HCT116 (cell line): ENCODE results near the gene ADIG. TPM values are rescaled to one million over a fixed set of nuclear protein-coding genes. Genes with fewer than 3 reads are reported as not detected.

Source experiments
- ATAC-seq: fragments of 200-7000 bp; cut with Tn5 transposase; 2 replicates; pipeline ENCODE4 v1.9.1; 2020; ENCODE audit warnings: mild to moderate bottlenecking, moderate library complexity
- BruUV-seq: library from RNA; stranded (reverse); fragments of 400-500 nt; replicated peaks from 2 replicates; lab custom pipeline; 2021; lab: Mats Ljungman, UMichigan
- CTCF ChIA-PET: fragments of 300-600 bp; sonication (Branson Sonifier 250); formaldehyde crosslinking; loops from one replicate; lab custom pipeline; 2021; ENCODE audit warnings: antibody characterized with exemption; lab: Charles Lee
- POLR2A ChIA-PET: fragments of 300-600, 350-600 bp; sonication (Branson Sonifier 250); formaldehyde crosslinking; loops from one replicate; lab custom pipeline; 2021; ENCODE audit warnings: antibody characterized with exemption; lab: Charles Lee
- RAD21 ChIA-PET, 2 experiments: fragments of 300-600 bp; sonication (Branson Sonifier 250); formaldehyde crosslinking; loops; one replicate each; lab custom pipeline; 2023; ENCODE audit warnings: low total read pairs in 2 of 2; ENCODE audit not compliant: uncharacterized antibody in 2 of 2, unreplicated experiment in 2 of 2, low non-redundant PET in 1 of 2; lab: Charles Lee
- DNase-seq: peaks from one replicate; pipeline ENCODE4 v3.0.0-alpha.2; 2010; ENCODE audit warnings: low read depth, low spot score
- H2AFZ ChIP-seq: fragments of 200-600 bp; shearing (Covaris generic), sonication (generic); 2 replicates; pipeline ENCODE4 v1.6.1; 2017; ENCODE audit warnings: low read depth, mixed run types, mixed read lengths, antibody characterized with exemption, low read length; ENCODE audit not compliant: poor library complexity, severe bottlenecking
- H3K27ac ChIP-seq: 2 replicates; pipeline ENCODE4 v1.5.1; 2012; ENCODE audit warnings: low read depth, low read length
- H3K27me3 ChIP-seq: fragments of 200-600 bp; sonication (generic); 2 replicates; pipeline ENCODE4 v1.6.1; 2016; ENCODE audit warnings: mixed run types, low read length, mixed read lengths; ENCODE audit not compliant: insufficient read depth
- H3K36me3 ChIP-seq, 2 experiments: fragments of 200-500 bp in 1 of 2; fragments of 200-600 bp in 1 of 2; sonication (Bioruptor generic) in 1 of 2; sonication (generic) in 1 of 2; 2 replicates each; pipeline versions ENCODE4 v1.5.1 to v1.6.1; 2014 to 2016; ENCODE audit warnings: low read length in 2 of 2, inconsistent platforms in 1 of 2, mixed read lengths in 1 of 2, mixed run types in 1 of 2; ENCODE audit not compliant: insufficient read depth in 2 of 2, control insufficient read depth in 1 of 2
- H3K4me1 ChIP-seq, 2 experiments: fragments of 200-600 bp in 1 of 2; sonication (generic) in 1 of 2; 2 replicates each; pipeline versions ENCODE4 v1.5.1 to v1.6.1; 2012 to 2017; ENCODE audit warnings: low read length in 2 of 2, inconsistent platforms in 1 of 2, mild to moderate bottlenecking in 1 of 2, mixed read lengths in 1 of 2, mixed run types in 1 of 2, moderate library complexity in 1 of 2; ENCODE audit not compliant: insufficient read depth in 2 of 2, control insufficient read depth in 1 of 2
- H3K4me2 ChIP-seq: fragments of 200-600 bp; sonication (generic); 2 replicates; pipeline ENCODE4 v1.6.1; 2017; ENCODE audit warnings: mixed run types, low read length, mixed read lengths
- H3K4me3 ChIP-seq, 2 experiments: fragments of 200-600 bp in 1 of 2; sonication (generic) in 1 of 2; replicated peaks in 1 of 2; 2 replicates each; pipeline ENCODE4 v1.5.1; 2011 to 2016; ENCODE audit warnings: low read length in 2 of 2, control low read depth in 1 of 2, low read depth in 1 of 2, mild to moderate bottlenecking in 1 of 2, mixed read lengths in 1 of 2, mixed run types in 1 of 2
- H3K79me2 ChIP-seq: fragments of 200-600 bp; sonication (generic); 2 replicates; pipeline ENCODE4 v1.6.1; 2017; ENCODE audit warnings: mild to moderate bottlenecking, mixed run types, low read length, moderate library complexity, mixed read lengths; ENCODE audit not compliant: insufficient read depth
- H3K9ac ChIP-seq: fragments of 200-600 bp; sonication (generic); 2 replicates; pipeline ENCODE4 v1.6.1; 2016; ENCODE audit warnings: low read length, mixed read lengths
- H3K9me2 ChIP-seq: fragments of 200-600 bp; sonication (generic), shearing (Covaris generic); 2 replicates; pipeline ENCODE4 v1.6.1; 2017; ENCODE audit warnings: mixed run types, mild to moderate bottlenecking, moderate library complexity; ENCODE audit not compliant: insufficient read depth
- H3K9me3 ChIP-seq, 2 experiments: fragments of 200-500 bp in 1 of 2; fragments of 200-600 bp in 1 of 2; sonication (Bioruptor generic) in 1 of 2; sonication (generic) in 1 of 2; 2 replicates each; pipeline ENCODE4 v1.6.1; 2014 to 2017; ENCODE audit warnings: low read length in 2 of 2, mixed read lengths in 2 of 2, inconsistent platforms in 1 of 2, low read depth in 1 of 2, mild to moderate bottlenecking in 1 of 2, mixed run types in 1 of 2, moderate library complexity in 1 of 2; ENCODE audit not compliant: control insufficient read depth in 1 of 2, insufficient read depth in 1 of 2
- H4K20me1 ChIP-seq: fragments of 200-600 bp; sonication (generic), shearing (Covaris generic); 2 replicates; pipeline ENCODE4 v1.6.1; 2017; ENCODE audit warnings: mixed run types, mild to moderate bottlenecking, moderate library complexity; ENCODE audit not compliant: insufficient read depth
- CBX3 ChIP-seq: IDR thresholded peaks from 2 replicates; pipeline ENCODE4 v1.6.1; 2012; ENCODE audit warnings: low read depth
- EGR1 ChIP-seq: IDR thresholded peaks from 2 replicates; pipeline ENCODE4 v1.6.1; 2012; ENCODE audit warnings: low read depth
- JUND ChIP-seq: IDR thresholded peaks from 2 replicates; pipeline ENCODE4 v1.6.1; 2012
- RAD21 ChIP-seq: IDR thresholded peaks from 2 replicates; pipeline ENCODE4 v1.6.1; 2012; ENCODE audit warnings: low read depth, mild to moderate bottlenecking
- YY1 ChIP-seq: IDR thresholded peaks from 2 replicates; pipeline ENCODE4 v1.6.1; 2011; ENCODE audit warnings: low read length, low read depth, moderate library complexity, mild to moderate bottlenecking; ENCODE audit not compliant: insufficient replicate concordance; ENCODE audit errors: extremely low read depth
- intact Hi-C: fragments of 100-400 bp; cut with micrococcal nuclease; formaldehyde crosslinking; loops from 2 replicates; pipeline ENCODE4 v1.10.0; 2022
- total RNA-seq: library from RNA; stranded (reverse); gene quantifications from one replicate; pipeline ENCODE4 v1.2.1, GENCODE V29; 2021; ENCODE audit not compliant: unreplicated experiment
- TF ChIP-seq, protein P1 (sequence below): IDR thresholded peaks from 2 replicates; pipeline ENCODE4 v1.6.1; 2012; ENCODE audit warnings: low read depth
- TF ChIP-seq, protein P2 (sequence below): IDR thresholded peaks from 2 replicates; pipeline ENCODE4 v1.6.1; 2011; ENCODE audit warnings: mild to moderate bottlenecking, low read length, moderate library complexity; ENCODE audit not compliant: insufficient replicate concordance; ENCODE audit errors: extremely low read depth

ADIG gene
- total RNA-seq, 1 experiment from 2014 or later, result not detected

DNA sequence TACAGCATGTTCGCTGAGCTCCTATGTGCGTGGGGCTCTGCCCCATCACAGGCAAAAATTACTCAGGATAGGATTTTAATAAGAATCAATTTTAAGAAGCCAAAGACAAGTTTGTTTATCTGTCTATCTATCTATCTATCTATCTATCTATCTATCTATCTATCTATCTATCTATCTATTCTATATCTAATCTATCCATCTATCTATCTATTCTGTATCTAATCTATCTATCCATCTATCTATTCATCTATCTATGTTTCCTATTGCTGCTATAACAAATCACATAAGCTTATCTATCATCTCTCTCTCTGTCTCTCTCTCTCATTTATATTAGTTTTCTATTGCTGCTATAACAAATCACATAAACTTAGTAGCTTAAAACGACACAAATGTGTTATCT is 22.3 kb downstream of the ADIG start:
- no peak for ATAC-seq
- no peaks in the 10 kb centered on the region for H3K27me3 ChIP-seq
- no peaks in the 10 kb centered on the region for H3K9me2 ChIP-seq
- TF ChIP-seq, protein P1, sequence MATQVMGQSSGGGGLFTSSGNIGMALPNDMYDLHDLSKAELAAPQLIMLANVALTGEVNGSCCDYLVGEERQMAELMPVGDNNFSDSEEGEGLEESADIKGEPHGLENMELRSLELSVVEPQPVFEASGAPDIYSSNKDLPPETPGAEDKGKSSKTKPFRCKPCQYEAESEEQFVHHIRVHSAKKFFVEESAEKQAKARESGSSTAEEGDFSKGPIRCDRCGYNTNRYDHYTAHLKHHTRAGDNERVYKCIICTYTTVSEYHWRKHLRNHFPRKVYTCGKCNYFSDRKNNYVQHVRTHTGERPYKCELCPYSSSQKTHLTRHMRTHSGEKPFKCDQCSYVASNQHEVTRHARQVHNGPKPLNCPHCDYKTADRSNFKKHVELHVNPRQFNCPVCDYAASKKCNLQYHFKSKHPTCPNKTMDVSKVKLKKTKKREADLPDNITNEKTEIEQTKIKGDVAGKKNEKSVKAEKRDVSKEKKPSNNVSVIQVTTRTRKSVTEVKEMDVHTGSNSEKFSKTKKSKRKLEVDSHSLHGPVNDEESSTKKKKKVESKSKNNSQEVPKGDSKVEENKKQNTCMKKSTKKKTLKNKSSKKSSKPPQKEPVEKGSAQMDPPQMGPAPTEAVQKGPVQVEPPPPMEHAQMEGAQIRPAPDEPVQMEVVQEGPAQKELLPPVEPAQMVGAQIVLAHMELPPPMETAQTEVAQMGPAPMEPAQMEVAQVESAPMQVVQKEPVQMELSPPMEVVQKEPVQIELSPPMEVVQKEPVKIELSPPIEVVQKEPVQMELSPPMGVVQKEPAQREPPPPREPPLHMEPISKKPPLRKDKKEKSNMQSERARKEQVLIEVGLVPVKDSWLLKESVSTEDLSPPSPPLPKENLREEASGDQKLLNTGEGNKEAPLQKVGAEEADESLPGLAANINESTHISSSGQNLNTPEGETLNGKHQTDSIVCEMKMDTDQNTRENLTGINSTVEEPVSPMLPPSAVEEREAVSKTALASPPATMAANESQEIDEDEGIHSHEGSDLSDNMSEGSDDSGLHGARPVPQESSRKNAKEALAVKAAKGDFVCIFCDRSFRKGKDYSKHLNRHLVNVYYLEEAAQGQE, result no peak
- TF ChIP-seq CBX3 (no peak), EGR1 (no peak), YY1 (no peak), JUND (no peak), RAD21 (no peak)
- TF ChIP-seq, protein P2, sequence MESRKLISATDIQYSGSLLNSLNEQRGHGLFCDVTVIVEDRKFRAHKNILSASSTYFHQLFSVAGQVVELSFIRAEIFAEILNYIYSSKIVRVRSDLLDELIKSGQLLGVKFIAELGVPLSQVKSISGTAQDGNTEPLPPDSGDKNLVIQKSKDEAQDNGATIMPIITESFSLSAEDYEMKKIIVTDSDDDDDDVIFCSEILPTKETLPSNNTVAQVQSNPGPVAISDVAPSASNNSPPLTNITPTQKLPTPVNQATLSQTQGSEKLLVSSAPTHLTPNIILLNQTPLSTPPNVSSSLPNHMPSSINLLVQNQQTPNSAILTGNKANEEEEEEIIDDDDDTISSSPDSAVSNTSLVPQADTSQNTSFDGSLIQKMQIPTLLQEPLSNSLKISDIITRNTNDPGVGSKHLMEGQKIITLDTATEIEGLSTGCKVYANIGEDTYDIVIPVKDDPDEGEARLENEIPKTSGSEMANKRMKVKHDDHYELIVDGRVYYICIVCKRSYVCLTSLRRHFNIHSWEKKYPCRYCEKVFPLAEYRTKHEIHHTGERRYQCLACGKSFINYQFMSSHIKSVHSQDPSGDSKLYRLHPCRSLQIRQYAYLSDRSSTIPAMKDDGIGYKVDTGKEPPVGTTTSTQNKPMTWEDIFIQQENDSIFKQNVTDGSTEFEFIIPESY, result no peak
- TF ChIP-seq, all 23 proteins: peak for 0
- ChIA-PET RAD21 (no interaction called here), POLR2A (no interaction called here), CTCF (no interaction called here)
- Histone ChIP-seq H3K4me3 (no peak overlapping the region), H3K36me3 (no peaks in the 10 kb centered on the region), H3K9ac (no peak overlapping the region), H3K4me1 (peaks cover 16 to 32% of the 10 kb centered on the region in 2 experiments), H3K79me2 (no peaks in the 10 kb centered on the region), H3K4me2 (no peak overlapping the region), H3K9me3 (no peaks in the 10 kb centered on the region), H2AFZ (no peak overlapping the region), H3K27ac (no peak overlapping the region), H4K20me1 (no peaks in the 10 kb centered on the region)
- intact Hi-C loops, result no loop called here
- no TSS peak for BruUV-seq
- no peak for DNase-seq
